Fibroblast of villous mesenchyme (primary cell): ENCODE results near the gene RBMS3. TPM values are rescaled to one million over a fixed set of nuclear protein-coding genes. Genes with fewer than 3 reads are reported as not detected.
"Not testable (repeated sequence)": the region's sequence is repeated elsewhere in the genome, so short reads cannot be mapped to it uniquely, and the experiment has no call there.

Source experiments
- DNase-seq: peaks from one replicate; pipeline ENCODE4 v3.0.0-alpha.2; 2010; ENCODE audit warnings: low read depth
- H3K4me3 ChIP-seq: 2 replicates; pipeline ENCODE4 v1.5.1; 2011; ENCODE audit warnings: low read depth, mild to moderate bottlenecking, low read length
- total RNA-seq: library from RNA; depleted of rRNA; stranded (reverse); fragments of >200 nt; gene quantifications from 2 replicates; pipeline ENCODE4 v1.2.3, GENCODE V29; 2012
- TF ChIP-seq, protein P1 (sequence below): IDR thresholded peaks from 2 replicates; pipeline ENCODE4 v1.5.1; 2012; ENCODE audit warnings: low read depth, mild to moderate bottlenecking, low read length; ENCODE audit not compliant: insufficient read depth

RBMS3 gene
- total RNA-seq, 1 donor: 85.9 TPM

DNA sequence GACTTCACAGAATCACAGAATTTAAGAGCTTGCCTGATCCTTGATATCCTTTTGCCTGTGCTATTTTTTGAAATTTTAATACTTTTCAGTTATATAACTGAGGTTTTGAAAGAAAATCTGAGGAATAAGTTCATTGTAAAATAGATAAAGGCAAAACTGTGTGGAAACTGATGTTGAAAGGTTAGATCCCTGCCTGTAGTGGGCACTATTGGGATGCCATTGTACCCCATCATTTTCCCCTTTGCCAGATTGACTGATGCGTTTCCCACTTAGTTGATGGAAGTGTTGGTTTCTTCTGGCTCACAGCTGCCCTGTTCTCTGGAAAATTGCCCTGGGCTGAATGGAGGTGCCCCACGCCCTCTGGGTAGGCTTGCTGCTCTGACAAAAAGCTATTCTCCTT, 387.9 kb downstream of the RBMS3 start:
- DNase-seq: no peak
- no peak overlapping the region for H3K4me3 ChIP-seq
- TF ChIP-seq, protein P1, sequence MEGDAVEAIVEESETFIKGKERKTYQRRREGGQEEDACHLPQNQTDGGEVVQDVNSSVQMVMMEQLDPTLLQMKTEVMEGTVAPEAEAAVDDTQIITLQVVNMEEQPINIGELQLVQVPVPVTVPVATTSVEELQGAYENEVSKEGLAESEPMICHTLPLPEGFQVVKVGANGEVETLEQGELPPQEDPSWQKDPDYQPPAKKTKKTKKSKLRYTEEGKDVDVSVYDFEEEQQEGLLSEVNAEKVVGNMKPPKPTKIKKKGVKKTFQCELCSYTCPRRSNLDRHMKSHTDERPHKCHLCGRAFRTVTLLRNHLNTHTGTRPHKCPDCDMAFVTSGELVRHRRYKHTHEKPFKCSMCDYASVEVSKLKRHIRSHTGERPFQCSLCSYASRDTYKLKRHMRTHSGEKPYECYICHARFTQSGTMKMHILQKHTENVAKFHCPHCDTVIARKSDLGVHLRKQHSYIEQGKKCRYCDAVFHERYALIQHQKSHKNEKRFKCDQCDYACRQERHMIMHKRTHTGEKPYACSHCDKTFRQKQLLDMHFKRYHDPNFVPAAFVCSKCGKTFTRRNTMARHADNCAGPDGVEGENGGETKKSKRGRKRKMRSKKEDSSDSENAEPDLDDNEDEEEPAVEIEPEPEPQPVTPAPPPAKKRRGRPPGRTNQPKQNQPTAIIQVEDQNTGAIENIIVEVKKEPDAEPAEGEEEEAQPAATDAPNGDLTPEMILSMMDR: no peak

DNA sequence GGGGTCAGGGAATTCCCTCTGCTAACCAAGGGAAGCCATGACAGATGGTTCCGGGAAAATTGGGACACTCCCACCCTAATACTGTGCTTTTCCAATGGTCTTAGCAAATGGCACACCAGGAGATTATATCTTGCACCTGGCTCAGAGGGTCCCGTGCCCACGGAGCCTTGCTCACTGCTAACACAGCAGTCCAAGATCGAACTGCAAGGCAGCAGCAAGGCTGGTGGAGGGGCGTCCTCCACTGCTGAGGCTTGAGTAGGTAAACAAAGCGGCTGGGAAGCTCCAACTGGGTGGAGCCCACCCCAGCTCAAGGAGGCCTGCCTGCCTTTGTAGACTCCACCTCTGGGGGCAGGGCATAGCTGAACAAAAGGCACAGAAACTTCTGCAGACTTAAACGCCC, 389.6 kb downstream of the RBMS3 start:
- not testable (repeated sequence) for DNase-seq, H3K4me3 ChIP-seq

DNA sequence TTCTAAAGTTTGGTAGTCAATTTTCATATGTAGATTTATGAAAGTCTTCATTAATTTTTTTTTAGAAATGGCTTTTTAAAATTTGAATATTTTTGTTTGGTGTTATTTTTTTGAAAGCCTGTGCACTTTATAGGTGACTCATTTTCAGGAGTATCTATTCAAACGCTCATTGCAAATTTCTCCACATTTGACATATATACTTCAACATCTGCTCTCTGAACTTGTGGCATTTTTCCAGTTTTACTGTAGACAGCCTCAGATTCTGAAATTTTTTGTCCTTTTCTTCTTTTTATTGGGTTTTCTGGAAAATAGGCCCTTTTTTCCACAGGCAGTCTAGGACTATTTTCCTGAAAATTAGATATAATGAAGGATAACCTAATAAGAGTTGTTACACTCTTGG, 396.6 kb downstream of the RBMS3 start:
- no peak overlapping the region for H3K4me3 ChIP-seq
- TF ChIP-seq, protein P1: no peak
- no peak for DNase-seq

DNA sequence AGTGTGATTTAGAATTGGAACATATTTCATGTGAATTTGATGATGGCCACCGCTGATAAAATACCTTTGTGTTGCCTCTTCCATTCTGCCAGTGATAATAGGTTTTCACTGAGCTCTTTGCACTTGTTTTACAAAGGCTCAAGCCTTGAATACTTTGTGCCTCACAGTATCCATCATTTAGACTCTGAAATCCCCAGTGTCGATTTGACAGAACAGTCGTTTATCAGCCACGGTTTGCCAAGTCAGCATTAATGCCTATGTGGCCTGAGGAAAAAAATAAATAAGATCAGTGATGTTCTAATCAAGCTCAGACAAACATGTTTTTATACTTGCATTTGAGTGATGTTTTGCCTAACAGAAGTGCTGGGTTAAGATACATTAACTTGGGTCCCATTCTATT, 399.1 kb downstream of the RBMS3 start:
- H3K4me3 ChIP-seq: no peak overlapping the region
- TF ChIP-seq, protein P1: no peak
- no peak for DNase-seq

DNA sequence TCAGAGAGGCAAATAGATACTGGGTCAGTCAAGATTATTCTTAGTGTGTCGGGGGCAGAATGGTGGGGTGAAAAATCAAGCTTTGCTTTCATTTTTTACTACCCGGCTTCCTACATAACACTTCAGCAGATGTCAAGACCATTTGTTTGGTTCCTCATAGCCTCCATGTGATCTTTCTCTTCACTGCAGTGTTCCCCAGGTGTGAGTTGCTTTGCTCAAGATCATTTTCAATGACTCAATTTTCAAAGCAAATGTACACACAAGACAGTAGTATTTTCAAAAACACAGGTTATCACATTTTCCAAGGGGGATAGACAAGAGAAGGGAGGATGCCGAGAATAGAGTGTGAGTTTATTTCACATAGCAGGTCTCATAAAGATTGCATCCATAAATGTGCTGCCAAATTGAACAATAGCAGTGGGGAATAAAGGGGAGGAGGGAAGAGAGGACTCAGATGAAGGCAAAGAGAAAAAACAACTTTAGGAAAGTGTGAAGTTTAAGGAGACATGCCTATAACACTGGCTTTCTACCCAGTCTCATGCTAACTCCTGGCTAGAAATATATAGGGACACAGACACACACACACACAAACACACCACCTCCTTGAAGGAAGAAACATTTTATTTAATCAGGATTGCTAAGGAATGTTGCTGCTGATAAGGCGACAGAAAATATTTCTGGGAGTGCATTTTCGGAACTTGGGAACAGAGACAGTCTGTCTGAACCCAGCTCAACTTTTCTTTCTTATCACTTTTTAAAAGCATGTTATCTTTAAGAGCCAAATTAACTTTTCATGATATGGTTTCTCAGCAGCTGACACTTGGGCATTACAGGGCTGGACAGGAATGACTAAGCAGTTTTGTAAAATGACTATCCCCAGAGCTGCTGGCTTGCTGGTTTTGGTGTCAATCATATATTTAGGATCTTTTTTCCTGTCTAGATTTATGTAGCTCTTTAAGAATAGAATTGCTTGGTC, 402.4 kb downstream of the RBMS3 start:
- no peak overlapping the region for H3K4me3 ChIP-seq
- DNase-seq: peak; percentile 90
- TF ChIP-seq, protein P1: no peak

DNA sequence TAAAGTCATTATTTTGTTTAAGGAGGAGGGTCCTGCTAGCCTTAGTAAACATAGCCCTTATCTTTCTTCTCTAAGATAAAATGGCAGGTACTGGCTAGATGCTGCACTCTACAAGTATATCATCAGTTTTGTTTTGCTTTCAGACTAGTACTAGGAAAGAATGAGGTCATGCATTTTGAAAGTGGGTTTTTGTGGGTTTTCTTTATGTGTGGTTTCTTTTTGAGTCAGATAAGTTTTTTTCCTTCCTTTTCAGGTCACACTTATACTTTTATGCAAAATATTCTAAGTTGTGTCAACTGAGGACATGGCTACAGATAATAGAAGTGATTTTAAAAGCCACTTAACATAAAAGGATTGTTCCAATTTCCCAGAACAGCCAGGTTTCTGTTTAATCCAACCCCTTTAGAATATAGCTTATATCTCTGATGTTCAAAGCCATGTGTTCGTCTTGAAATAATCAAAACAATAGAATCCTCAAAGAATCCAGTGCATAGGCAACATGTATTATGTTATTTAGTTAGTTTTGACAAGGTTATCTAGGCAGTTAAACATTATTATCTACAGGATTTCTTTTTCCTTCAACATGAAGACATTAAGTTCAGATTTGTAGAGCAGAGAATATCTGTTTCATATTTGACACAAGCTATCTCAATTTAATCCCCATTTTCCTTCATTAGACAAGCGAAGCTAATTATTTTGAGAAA, 406.2 kb downstream of the RBMS3 start:
- peak; percentile 91 for DNase-seq
- TF ChIP-seq, protein P1: no peak
- H3K4me3 ChIP-seq: no peak overlapping the region

DNA sequence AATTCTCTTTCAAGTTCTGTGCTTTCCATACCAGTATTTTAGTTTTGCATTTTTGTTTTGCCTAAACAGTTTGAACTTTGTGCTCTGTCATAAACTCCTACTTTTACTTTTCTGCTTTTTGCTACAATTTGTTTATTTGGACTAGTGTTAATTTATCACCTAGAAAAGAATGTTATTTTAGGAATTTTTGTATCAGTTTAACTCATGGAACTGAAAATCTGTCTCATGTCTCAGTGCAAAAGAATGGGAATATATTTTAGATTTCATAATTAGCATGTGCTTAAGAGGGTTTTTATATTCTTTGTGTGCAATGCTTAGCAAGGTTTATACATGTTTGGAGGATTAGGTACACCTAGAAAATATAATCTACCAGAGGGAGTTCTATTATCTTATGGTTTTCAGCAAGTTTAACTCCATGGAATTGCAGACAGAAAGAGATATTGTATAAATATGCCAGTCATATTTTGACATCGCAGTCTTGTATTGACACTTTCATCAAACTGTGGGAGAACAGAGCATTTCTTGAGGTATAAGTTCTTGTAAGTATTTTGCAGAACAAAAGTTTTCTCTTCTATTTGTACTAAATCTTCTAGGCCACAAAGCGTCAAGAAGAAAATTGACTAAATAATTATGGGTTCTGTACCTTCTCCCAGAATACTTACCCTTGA, 409.9 kb downstream of the RBMS3 start:
- H3K4me3 ChIP-seq: no peak overlapping the region
- no peak for DNase-seq
- TF ChIP-seq, protein P1: no peak
